Measurements from ENCODE around the gene ATG4B.
A peak's percentile ranks its signal among the peaks of the same experiment; 100 is the strongest.
"Not testable (repeated sequence)": the region's sequence is repeated elsewhere in the genome, so short reads cannot be mapped to it uniquely, and the experiment has no call there.

The ATG4B gene

DNA sequence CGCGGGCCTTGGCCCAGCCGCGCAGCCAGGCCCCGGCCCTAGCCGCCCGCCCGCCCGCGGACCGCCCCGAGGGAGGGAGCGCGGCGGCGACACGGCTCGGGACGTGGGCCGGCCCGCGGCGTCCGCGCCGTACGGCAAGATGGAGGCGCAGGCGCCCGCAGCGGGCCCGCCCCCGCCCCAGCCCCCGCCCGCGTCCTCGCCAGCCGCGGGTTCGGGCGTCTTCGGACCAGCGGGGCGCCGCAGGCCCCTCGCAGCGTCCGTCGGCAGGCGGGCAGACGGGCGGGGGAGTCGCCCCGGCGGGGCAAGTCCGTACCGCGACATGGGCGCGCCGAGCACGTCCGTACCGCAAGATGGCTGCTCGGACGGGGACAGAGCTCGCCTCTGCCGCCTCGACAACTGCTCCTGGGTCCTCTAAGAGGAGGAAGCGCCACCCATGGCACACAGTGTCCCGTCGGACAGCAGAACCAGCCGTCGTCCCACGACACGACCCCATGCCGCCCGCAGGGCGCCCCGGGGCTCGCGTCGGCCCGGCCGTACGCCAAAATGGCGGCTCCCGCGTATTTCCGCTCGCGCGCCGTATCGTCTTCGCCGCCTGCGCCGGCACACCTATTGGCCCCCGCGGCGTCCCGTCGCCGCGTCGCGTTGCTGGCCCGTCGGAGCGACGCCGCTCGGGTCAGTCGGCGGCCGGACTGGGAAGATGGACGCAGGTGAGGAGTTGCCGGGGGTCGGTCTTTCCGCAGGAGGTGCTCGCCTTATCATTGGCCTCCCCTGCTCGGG is at the start of gene ATG4B, which contains the start of gene THAP4:
TSS of gene ATG4B (plus strand) at position 676 of the 777 bp plus-strand sequence. CDS start at position 698, 22 bp downstream.
TSS of gene THAP4 (minus strand) at position 141 of the 777 bp plus-strand sequence. CDS start 141 bp downstream, outside the sequence.
- peak; percentile 50 for DNase-seq (ENCODE audit: low read depth)
- TF ChIP-seq, protein P1, sequence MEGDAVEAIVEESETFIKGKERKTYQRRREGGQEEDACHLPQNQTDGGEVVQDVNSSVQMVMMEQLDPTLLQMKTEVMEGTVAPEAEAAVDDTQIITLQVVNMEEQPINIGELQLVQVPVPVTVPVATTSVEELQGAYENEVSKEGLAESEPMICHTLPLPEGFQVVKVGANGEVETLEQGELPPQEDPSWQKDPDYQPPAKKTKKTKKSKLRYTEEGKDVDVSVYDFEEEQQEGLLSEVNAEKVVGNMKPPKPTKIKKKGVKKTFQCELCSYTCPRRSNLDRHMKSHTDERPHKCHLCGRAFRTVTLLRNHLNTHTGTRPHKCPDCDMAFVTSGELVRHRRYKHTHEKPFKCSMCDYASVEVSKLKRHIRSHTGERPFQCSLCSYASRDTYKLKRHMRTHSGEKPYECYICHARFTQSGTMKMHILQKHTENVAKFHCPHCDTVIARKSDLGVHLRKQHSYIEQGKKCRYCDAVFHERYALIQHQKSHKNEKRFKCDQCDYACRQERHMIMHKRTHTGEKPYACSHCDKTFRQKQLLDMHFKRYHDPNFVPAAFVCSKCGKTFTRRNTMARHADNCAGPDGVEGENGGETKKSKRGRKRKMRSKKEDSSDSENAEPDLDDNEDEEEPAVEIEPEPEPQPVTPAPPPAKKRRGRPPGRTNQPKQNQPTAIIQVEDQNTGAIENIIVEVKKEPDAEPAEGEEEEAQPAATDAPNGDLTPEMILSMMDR (IDR thresholded peaks at IDR 0.05; ENCODE audit: control insufficient read depth, extremely low read depth, insufficient read depth): no peak
- peak within 1 kb of the TSS; percentile 82 for H3K4me3 ChIP-seq (ENCODE audit: low read depth, low read length)

DNA sequence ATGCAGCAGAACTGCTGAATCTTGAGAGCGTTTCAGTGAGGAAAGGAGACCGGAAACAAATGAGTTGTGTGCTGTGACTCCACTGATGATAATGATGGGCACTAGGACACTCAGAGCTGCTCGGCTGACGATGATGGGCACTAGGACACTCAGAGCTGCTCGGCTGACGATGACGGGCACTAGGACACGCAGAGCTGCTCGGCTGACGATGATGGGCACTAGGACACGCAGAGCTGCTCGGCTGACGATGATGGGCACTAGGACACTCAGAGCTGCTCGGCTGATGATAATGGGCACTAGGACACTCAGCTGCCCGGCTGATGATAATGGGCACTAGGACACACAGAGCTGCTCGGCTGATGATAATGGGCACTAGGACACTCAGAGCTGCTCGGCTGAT is 47.6 kb upstream of the ATG4B start:
- not testable (repeated sequence) for DNase-seq (ENCODE audit: low read depth)

DNA sequence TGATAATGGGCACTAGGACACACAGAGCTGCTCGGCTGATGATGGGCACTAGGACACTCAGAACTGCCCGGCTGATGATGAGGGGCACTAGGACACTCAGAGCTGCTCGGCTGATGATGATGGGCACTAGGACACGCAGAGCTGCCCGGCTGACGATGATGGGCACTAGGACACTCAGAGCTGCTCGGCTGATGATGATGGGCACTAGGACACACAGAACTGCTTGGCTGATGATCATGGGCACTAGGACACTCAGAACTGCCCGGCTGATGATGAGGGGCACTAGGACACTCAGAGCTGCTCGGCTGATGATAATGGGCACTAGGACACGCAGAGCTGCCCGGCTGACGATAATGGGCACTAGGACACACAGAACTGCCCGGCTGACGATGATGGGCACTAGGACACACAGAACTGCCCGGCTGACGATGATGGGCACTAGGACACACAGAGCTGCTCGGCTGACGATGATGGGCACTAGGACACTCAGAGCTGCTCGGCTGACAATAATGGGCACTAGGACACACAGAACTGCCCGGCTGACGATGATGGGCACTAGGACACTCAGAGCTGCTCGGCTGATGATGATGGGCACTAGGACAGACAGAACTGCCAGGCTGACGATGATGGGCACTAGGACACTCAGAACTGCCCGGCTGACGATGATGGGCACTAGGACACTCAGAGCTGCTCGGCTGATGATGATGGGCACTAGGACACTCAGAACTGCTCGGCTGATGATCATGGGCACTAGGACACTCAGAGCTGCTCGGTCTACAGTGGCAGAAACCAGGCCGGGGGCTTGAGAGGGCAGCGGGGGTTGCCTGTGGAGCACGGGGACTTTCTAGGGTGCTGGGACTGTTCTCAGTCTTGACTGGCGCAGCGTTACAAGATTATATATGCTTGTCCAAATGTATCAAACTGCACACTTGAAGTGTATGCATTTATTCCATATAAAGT is 46.7 kb upstream of the ATG4B start:
- DNase-seq (ENCODE audit: low read depth); H3K4me3 ChIP-seq (ENCODE audit: low read depth, low read length): not testable (repeated sequence)

More for the DNA sequence above, 47.6 kb upstream of the ATG4B start:
- not testable (repeated sequence) for H3K4me3 ChIP-seq (ENCODE audit: low read depth, low read length)

DNA sequence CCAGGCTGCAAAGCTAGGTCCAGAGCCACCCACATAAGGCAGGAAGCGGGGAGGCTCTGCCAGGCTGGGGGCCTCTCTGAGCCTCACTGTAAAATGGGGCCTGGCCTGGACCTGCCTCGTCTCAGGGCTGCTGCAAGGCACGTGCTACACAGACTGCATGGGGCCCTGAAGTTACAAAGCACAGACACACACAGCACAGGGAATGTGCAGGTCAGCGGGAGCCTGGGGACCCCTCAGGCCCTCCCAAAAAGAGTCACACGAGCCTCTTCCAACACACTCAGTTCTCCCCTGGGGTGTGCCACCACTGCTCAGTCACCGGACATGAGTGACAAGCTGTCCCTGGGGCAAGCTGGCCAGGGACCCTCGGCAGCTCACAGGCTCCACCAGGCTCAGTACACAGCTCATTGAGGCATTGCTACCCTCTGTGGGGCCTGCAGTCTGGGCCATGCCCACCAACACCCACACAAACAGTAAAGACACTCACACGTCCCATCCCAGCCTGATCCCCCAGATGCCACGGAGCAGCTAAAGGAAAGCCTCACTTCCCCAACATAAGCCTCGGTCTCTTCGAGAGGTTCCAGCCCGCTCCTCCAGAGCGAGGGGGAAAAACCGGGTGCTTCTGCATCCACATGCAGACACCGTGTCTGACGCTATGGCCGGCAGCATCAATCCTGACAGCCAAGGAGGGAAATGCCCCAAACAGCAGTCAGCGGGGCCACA is 45.2 kb upstream of the ATG4B start:
- DNase-seq (ENCODE audit: low read depth): no peak
- H3K4me3 ChIP-seq (ENCODE audit: low read depth, low read length): no peak overlapping the region
- TF ChIP-seq, protein P1 (IDR thresholded peaks at IDR 0.05; ENCODE audit: control insufficient read depth, extremely low read depth, insufficient read depth): no peak

DNA sequence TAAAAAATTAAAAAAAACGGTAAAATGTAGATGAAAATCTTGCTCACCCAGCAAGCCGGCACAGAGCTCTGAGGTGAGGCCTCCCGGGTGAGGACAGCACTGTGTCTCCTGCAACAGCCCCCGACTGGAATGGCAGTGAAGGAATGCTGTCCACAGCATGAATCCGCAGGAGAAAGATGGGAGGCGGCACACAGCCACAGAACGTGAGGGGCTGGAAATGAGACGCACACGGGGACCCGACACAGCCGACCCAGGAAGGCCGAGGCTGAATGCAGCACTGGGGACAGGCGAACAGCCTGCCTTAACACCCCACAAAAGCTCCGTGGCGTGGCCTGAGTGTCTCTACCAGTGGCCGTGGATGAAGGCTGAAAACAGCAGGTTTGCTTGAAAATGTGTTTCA is 44.2 kb upstream of the ATG4B start:
- DNase-seq (ENCODE audit: low read depth): no peak
- H3K4me3 ChIP-seq (ENCODE audit: low read depth, low read length): no peak overlapping the region
- TF ChIP-seq, protein P1 (IDR thresholded peaks at IDR 0.05; ENCODE audit: control insufficient read depth, extremely low read depth, insufficient read depth): no peak

DNA sequence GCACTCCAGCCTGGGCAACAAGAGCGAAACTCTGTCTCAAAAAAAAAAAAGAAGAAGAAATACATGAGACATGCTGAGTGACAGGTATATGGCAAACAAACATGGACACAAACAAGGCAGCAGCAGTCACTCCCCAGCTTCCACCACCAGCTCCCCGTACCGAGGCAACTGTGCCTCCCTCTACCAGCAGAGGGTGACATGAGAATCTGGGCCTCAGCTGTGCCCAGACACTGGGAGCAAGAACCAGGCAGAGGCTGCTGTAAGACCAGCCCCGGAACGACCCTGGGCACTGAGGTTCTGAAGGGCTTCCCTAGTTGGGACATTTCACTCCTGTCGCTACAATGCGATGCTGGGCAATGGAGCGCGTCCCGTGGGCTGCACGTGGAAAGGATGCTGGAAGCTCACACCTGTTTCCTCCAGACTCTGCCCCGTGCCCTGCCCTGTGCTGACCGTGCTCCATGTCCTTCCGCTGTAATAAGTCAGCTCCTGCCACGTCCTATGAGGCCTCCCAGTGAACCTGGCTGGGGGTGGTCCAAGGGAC is 41.8 kb upstream of the ATG4B start:
- H3K4me3 ChIP-seq (ENCODE audit: low read depth, low read length): no peak overlapping the region
- no peak for DNase-seq (ENCODE audit: low read depth)
- TF ChIP-seq, protein P1 (IDR thresholded peaks at IDR 0.05; ENCODE audit: control insufficient read depth, extremely low read depth, insufficient read depth): peak; percentile 27; the same call in 1 of the 2 replicates

DNA sequence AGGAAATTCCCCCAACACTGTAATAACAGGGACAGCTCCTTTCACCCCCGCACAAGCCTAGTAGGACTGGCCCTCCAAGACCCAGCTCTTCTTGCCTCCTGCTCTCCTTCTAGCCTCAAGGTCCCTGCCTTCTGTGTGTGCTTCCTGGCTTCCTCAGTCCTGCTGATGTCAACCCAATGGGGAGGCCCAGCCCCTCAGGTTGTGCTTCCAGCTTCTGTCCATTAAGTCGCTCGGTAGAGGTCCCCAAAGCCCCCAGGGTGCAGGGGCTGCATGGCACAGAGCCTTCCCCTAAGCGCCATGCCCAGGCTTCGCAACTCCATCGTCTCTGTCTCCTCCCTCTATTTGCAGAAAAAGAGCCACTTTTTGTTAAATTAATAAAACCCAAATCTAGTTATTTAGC is 39.9 kb upstream of the ATG4B start:
- DNase-seq (ENCODE audit: low read depth): no peak
- TF ChIP-seq, protein P1 (IDR thresholded peaks at IDR 0.05; ENCODE audit: control insufficient read depth, extremely low read depth, insufficient read depth): no peak
- H3K4me3 ChIP-seq (ENCODE audit: low read depth, low read length): no peak overlapping the region

Data from LNCaP clone FGC (cell line).